ENCODE data around the gene DDRGK1.
"Not testable (repeated sequence)": the region's sequence is repeated elsewhere in the genome, so short reads cannot be mapped to it uniquely, and the experiment has no call there.

DNA sequence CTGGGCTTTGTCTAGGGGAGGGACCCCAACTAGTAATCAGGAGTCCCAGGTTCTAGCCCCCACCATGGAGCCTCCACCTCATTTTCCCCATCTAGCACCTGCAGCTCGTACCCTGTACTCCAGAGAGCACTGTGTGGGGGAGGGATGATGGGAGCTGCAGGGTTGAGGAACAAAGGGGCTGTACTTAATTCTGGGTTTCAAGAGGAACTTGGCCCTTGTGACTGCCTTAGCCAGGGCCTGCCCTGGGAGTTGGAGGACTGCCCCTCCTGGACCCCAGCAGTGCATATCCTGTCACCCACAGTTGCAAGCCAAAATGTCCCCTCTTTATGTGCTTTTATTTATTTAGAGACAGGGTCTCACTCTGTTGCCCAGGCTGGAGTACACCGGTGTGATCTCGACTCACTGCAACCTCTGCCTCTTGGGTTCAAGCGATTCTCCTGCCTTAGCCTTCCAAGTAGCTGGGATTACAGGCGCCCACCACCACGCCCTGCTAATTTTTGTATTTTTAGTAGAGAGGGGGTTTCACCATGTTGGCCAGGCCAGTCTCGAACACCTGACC, 11.0 kb upstream of the DDRGK1 start:
- TF ChIP-seq, protein P1, sequence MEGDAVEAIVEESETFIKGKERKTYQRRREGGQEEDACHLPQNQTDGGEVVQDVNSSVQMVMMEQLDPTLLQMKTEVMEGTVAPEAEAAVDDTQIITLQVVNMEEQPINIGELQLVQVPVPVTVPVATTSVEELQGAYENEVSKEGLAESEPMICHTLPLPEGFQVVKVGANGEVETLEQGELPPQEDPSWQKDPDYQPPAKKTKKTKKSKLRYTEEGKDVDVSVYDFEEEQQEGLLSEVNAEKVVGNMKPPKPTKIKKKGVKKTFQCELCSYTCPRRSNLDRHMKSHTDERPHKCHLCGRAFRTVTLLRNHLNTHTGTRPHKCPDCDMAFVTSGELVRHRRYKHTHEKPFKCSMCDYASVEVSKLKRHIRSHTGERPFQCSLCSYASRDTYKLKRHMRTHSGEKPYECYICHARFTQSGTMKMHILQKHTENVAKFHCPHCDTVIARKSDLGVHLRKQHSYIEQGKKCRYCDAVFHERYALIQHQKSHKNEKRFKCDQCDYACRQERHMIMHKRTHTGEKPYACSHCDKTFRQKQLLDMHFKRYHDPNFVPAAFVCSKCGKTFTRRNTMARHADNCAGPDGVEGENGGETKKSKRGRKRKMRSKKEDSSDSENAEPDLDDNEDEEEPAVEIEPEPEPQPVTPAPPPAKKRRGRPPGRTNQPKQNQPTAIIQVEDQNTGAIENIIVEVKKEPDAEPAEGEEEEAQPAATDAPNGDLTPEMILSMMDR (IDR thresholded peaks at IDR 0.05; ENCODE audit: low read depth, low read length, poor library complexity, severe bottlenecking) = not testable (repeated sequence)
- TF ChIP-seq EZH2phosphoT487 (IDR thresholded peaks at IDR 0.05; ENCODE audit: borderline replicate concordance, low read length) = not testable (repeated sequence)
